ENCODE data around the gene C1orf174. TPM values are rescaled to one million over a fixed set of nuclear protein-coding genes. Genes with fewer than 3 reads are reported as not detected.

The C1orf174 gene
- total RNA-seq, 2 experiments from 2014 or later: 51.0 to 53.1 TPM

- H3K4me3 Mint-ChIP-seq: no peak overlapping the region
- H3K27ac Mint-ChIP-seq: peak overlapping the region; percentile 0
- peaks cover 3% of the 10 kb centered on the region for H3K9me3 Mint-ChIP-seq
- DNase-seq: no peak
- H3K27me3 Mint-ChIP-seq: no peaks in the 10 kb centered on the region
- peaks cover 18% of the 10 kb centered on the region for H3K36me3 Mint-ChIP-seq
- peaks cover 2% of the 10 kb centered on the region for H3K4me1 Mint-ChIP-seq
These were observed 16.7 kb downstream of the C1orf174 start for GRCh38 chr1:3883194-3883925.

GRCh38 chr1:3881193-3881480, 18.9 kb downstream of the C1orf174 start:
- H3K27me3 Mint-ChIP-seq: no peaks in the 10 kb centered on the region
- no peaks in the 10 kb centered on the region for H3K4me1 Mint-ChIP-seq
- no peak overlapping the region for H3K4me3 Mint-ChIP-seq
- DNase-seq: no peak
- H3K27ac Mint-ChIP-seq: peak overlapping the region; percentile 67
- peaks cover 12% of the 10 kb centered on the region for H3K36me3 Mint-ChIP-seq
- H3K9me3 Mint-ChIP-seq: peaks cover 3% of the 10 kb centered on the region

GRCh38 chr1:3880429-3881192, 19.5 kb downstream of the C1orf174 start:
- no peak for DNase-seq
- Mint-ChIP-seq H3K9me3 (peaks cover 3% of the 10 kb centered on the region), H3K4me3 (no peak overlapping the region), H3K27me3 (no peaks in the 10 kb centered on the region), H3K36me3 (peaks cover 12% of the 10 kb centered on the region), H3K4me1 (no peaks in the 10 kb centered on the region), H3K27ac (no peak overlapping the region)

GRCh38 chr1:3879787-3880428, 20.2 kb downstream of the C1orf174 start:
- H3K36me3 Mint-ChIP-seq: peaks cover 16% of the 10 kb centered on the region
- H3K4me1 Mint-ChIP-seq: no peaks in the 10 kb centered on the region
- no peak overlapping the region for H3K27ac Mint-ChIP-seq
- no peaks in the 10 kb centered on the region for H3K27me3 Mint-ChIP-seq
- peaks cover 3% of the 10 kb centered on the region for H3K9me3 Mint-ChIP-seq
- no peak overlapping the region for H3K4me3 Mint-ChIP-seq
- no peak for DNase-seq

GRCh38 chr1:3879099-3879498, 21.0 kb downstream of the C1orf174 start:
- Mint-ChIP-seq H3K27me3 (no peaks in the 10 kb centered on the region), H3K4me3 (no peak overlapping the region), H3K4me1 (no peaks in the 10 kb centered on the region), H3K9me3 (peaks cover 3% of the 10 kb centered on the region), H3K27ac (no peak overlapping the region), H3K36me3 (peaks cover 14% of the 10 kb centered on the region)
- no peak for DNase-seq

GRCh38 chr1:3876716-3877115, 23.4 kb downstream of the C1orf174 start:
- no peak overlapping the region for H3K4me3 Mint-ChIP-seq
- no peak overlapping the region for H3K27ac Mint-ChIP-seq
- DNase-seq: no peak
- peaks cover 23% of the 10 kb centered on the region for H3K36me3 Mint-ChIP-seq
- H3K4me1 Mint-ChIP-seq: no peaks in the 10 kb centered on the region
- H3K27me3 Mint-ChIP-seq: no peaks in the 10 kb centered on the region
- peaks cover 3% of the 10 kb centered on the region for H3K9me3 Mint-ChIP-seq

GRCh38 chr1:3874736-3875135, 25.3 kb downstream of the C1orf174 start:
- Mint-ChIP-seq H3K9me3 (peaks cover 3% of the 10 kb centered on the region), H3K27me3 (no peaks in the 10 kb centered on the region), H3K4me1 (no peaks in the 10 kb centered on the region), H3K27ac (no peak overlapping the region), H3K36me3 (peaks cover 23% of the 10 kb centered on the region), H3K4me3 (no peak overlapping the region)
- no peak for DNase-seq

GRCh38 chr1:3872546-3872945, 27.5 kb downstream of the C1orf174 start:
- Mint-ChIP-seq H3K4me3 (no peak overlapping the region), H3K36me3 (peaks cover 27% of the 10 kb centered on the region), H3K27ac (no peak overlapping the region), H3K27me3 (no peaks in the 10 kb centered on the region), H3K9me3 (no peaks in the 10 kb centered on the region), H3K4me1 (no peaks in the 10 kb centered on the region)
- no peak for DNase-seq

GRCh38 chr1:3871451-3871805, 28.6 kb downstream of the C1orf174 start:
- Mint-ChIP-seq H3K27ac (no peak overlapping the region), H3K4me1 (no peaks in the 10 kb centered on the region), H3K27me3 (no peaks in the 10 kb centered on the region), H3K36me3 (peaks cover 27% of the 10 kb centered on the region), H3K9me3 (no peaks in the 10 kb centered on the region), H3K4me3 (no peak overlapping the region)
- no peak for DNase-seq

GRCh38 chr1:3869751-3870301, 30.2 kb downstream of the C1orf174 start:
- no peak for DNase-seq
- Mint-ChIP-seq H3K36me3 (peaks cover 20% of the 10 kb centered on the region), H3K27me3 (no peaks in the 10 kb centered on the region), H3K4me1 (no peaks in the 10 kb centered on the region), H3K27ac (no peak overlapping the region), H3K9me3 (no peaks in the 10 kb centered on the region), H3K4me3 (no peak overlapping the region)

GRCh38 chr1:3868464-3869006, 31.5 kb downstream of the C1orf174 start:
- Mint-ChIP-seq H3K36me3 (peaks cover 12% of the 10 kb centered on the region), H3K9me3 (no peaks in the 10 kb centered on the region)

GRCh38 chr1:3865606-3866160, 34.4 kb downstream of the C1orf174 start:
- Mint-ChIP-seq H3K27me3 (no peaks in the 10 kb centered on the region), H3K4me3 (no peak overlapping the region), H3K27ac (no peak overlapping the region), H3K9me3 (no peaks in the 10 kb centered on the region), H3K36me3 (peaks cover 8% of the 10 kb centered on the region), H3K4me1 (peaks cover 3% of the 10 kb centered on the region)
- DNase-seq: no peak

More at GRCh38 chr1:3868464-3869006, 31.5 kb downstream of the C1orf174 start:
- peaks cover under 1% of the 10 kb centered on the region for H3K4me1 Mint-ChIP-seq
- H3K27me3 Mint-ChIP-seq: no peaks in the 10 kb centered on the region
- no peak overlapping the region for H3K4me3 Mint-ChIP-seq
- no peak for DNase-seq
- peak overlapping the region; percentile 4 for H3K27ac Mint-ChIP-seq

GRCh38 chr1:3864884-3865283, 35.2 kb downstream of the C1orf174 start:
- Mint-ChIP-seq H3K4me1 (peaks cover 4% of the 10 kb centered on the region), H3K27me3 (no peaks in the 10 kb centered on the region), H3K27ac (no peak overlapping the region), H3K36me3 (peaks cover 8% of the 10 kb centered on the region), H3K9me3 (no peaks in the 10 kb centered on the region), H3K4me3 (no peak overlapping the region)
- no peak for DNase-seq

- Mint-ChIP-seq H3K36me3 (peaks cover under 1% of the 10 kb centered on the region), H3K4me3 (no peak overlapping the region), H3K4me1 (peaks cover 16% of the 10 kb centered on the region), H3K27me3 (no peaks in the 10 kb centered on the region), H3K27ac (no peak overlapping the region), H3K9me3 (no peaks in the 10 kb centered on the region)
- DNase-seq: no peak
These were observed 36.7 kb downstream of the C1orf174 start for GRCh38 chr1:3863231-3863935.
